GM08714 (cell line): Measurements from ENCODE around the gene TMEM184C.

Experiments
- H3K4me3 ChIP-seq: fragments of 200-500 bp; sonication (Bioruptor generic); 2 replicates; pipeline ENCODE4 v1.5.1; 2014; ENCODE audit warnings: mild to moderate bottlenecking, low read length, inconsistent platforms
- ZNF274 ChIP-seq: IDR thresholded peaks from 2 replicates; pipeline ENCODE4 v1.6.1; 2012; ENCODE audit warnings: mild to moderate bottlenecking, low read depth, low read length

Gene TMEM184C

DNA sequence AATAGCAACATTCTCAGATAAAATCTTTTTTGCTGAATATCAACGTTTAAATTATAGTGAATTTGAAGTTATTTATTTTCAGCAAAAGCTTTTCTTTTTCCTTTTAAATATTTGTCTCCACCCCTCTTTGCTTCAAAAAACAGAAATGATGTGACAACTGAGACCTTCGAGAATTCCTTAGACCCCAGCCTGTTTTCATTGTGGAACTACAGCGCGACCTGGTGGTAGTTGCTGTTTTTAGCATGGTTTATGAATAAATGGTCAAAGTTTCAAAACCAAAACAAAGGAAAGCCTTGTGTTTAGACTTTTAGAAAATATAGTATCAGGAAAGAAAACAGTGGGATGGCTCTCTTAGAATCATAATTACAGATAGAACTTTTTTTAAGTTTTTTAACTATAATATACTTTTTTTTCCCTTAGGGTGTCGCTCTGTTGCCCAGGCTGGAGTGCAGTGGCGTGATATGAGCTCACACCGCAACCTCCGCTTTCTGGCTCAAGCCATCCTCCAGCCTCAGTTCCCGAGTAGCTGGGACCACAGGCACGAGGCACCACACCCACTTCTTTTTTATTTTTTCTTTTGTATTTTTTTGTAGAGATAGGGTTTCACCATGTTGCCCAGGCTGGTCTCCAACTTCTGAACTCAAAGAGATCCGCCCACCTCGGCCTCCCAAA is 26.8 kb upstream of the TMEM184C start:
- TF ChIP-seq ZNF274 = no peak
- H3K4me3 ChIP-seq = no peak overlapping the region

DNA sequence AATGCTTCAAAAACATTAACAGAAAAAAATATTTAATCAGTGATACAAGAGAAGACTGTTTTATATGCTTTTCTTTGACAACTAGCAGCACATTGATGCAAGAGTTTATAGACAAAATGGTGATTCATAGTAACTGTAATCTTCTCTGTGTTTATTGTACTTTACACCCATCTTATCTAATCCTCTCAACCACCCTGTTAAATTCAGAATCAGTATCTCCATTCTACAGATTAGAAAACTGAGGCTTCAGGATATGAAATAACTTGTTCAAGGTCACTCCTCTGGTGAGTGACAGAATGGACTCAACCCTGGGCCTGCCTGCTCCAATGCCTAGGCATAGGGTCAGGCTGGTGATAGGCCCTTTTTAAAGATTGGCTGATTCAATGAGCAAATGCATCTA is 26.1 kb upstream of the TMEM184C start:
- TF ChIP-seq ZNF274 = no peak

DNA sequence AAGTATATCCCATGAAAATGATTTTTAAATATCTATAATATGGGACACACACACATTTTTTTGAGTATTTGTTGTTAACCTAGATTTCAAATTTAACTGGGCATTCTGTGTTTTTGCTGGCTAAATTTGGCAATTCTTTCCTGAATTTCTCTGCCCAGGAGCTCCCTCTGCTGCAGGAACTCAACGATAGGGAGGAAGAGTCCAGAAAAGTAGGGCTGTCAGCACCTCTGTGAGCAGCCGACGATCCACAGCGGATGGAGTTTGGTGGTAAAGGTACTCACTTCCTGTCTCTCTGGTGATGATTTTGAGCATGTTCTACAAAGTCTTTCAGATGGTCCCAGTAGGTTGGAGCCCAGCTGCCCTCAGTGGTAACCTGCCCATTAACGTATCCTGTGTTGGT is 23.1 kb upstream of the TMEM184C start:
- no peak for TF ChIP-seq ZNF274
- H3K4me3 ChIP-seq = no peak overlapping the region

More for the DNA sequence above, 26.1 kb upstream of the TMEM184C start:
- H3K4me3 ChIP-seq = no peak overlapping the region

DNA sequence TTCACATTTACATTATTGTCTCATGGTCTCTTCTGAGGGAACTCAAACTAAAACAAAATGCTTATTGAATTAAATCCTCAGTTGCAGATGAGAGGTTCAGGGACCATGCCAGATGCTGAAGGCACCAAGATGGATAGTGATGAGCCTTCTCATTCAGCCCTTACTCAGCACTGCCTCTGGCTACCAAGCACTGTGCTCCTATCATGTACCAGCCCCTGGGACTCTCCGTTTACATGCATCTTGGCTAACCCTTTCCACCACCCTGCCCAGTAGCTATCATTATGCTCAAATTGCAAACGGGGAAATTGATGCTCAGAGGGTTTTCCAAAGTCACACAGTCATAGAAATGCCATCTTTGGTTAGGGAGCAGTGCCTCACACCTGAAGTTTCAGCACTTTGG is 22.6 kb upstream of the TMEM184C start:
- no peak for TF ChIP-seq ZNF274
- H3K4me3 ChIP-seq = no peak overlapping the region

DNA sequence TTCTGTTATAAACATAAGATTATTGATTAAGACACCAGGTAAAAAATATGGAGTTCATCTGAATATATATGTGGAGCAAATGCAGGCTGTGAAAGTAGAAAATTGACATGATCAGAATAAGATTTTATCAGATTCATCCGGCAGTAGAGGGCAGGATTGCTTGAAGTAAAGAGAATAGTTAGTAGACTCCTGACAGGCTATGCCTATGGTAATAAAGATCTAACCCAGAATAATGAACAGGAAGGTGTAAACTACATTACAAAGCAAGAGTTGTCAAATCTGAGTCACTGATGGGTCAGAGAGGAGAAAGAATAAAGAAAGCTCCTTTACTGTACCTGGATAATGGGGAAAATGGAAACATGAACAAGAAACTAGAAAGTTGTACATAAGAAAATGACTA is 20.8 kb upstream of the TMEM184C start:
- no peak for TF ChIP-seq ZNF274
- no peak overlapping the region for H3K4me3 ChIP-seq

DNA sequence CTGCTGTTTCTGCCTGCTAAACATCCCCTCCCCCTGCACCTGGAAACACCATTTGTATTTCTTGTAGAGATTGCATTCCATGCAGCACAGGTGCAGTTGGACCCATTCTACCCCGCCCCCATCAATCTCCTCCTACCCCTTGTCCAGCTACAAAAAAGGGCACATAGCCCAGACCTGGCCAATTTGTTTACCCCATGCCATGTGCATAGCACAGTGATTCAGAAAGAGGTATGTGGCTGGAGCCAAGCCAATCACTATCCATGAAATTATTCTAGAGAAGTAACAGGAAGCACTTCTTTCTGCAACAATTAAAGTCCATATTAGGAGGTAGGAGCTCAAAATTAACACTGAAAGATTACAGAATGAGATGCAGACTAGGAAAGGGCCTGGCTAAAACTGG is 20.2 kb upstream of the TMEM184C start:
- H3K4me3 ChIP-seq = no peak overlapping the region

DNA sequence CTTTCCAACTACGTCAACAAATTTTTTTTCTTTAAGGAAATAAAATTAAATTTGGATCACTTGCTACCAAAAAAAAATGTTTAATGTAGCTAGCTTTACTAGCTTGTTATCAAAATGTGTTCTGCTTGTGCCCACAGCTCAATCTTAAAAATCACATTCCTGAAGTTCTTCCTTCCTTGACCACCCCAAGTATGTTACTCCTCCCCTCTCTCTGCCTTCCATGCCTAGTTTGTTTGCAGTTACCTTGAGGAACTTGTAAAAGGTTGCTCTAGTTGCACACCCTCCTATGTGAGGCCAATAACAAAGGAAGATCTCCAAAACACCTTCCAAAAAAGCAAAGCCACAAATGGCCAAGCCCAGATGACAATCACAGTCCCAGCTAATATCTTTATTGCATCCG is 19.6 kb upstream of the TMEM184C start:
- TF ChIP-seq ZNF274 = no peak
- H3K4me3 ChIP-seq = no peak overlapping the region

More for the DNA sequence above, 20.2 kb upstream of the TMEM184C start:
- no peak for TF ChIP-seq ZNF274

DNA sequence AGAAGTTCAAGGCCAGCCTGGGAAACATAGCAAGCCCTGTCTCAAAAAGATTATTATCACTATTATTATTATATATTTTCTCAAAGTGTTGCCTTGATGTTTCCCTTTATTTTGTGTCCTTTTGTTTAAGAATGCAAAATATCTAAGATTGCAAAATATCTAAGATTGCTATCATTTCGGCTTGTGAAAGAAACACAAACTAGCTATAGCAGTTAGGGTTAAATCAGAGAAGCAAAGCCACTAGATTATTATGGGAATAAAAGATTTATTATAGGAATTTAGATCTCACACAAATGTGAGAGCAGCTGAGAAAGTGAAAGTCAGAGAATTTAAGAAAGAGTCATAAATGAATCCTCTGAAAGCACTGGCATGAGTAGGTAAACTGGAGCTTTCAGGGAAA is 18.0 kb upstream of the TMEM184C start:
- no peak overlapping the region for H3K4me3 ChIP-seq
- no peak for TF ChIP-seq ZNF274

DNA sequence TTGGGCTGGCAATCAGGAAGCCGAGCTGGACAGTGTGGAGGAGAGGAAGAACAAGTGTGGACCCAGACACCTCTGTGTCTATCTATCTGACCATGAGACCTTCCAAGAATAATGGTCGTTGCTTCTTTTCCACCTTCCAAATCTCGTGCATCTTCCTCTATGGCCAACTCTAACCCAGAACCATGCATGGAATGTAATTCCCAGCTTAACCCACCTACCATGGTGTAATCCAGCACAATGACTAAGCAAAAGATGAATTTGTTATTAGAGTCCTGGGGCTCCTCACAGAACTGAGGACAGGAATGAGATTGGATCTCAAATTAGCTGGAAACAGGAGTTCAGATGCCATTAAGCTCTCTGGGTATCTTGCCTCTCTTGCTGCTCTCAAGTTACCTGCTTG is 17.4 kb upstream of the TMEM184C start:
- no peak overlapping the region for H3K4me3 ChIP-seq
- no peak for TF ChIP-seq ZNF274

DNA sequence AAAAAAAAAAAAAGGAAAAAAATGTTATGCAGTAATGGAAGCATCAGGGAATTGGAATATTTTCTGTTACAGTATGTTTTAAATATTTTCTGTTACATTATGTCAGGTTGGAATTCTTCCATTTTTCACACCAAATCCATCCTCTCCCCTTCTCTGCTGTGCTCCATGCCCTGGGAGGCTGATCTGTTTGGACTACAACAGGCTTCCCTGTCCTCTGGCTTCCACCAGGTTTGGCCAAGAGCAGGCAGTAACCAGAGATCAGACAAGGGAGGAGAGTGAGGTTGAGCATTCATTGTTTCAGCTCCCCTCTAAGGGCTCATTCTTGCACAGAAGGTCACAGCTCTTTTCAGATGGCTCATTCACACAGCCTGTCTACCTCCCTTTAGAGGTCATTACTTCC is 11.7 kb upstream of the TMEM184C start:
- TF ChIP-seq ZNF274 = no peak
- H3K4me3 ChIP-seq = no peak overlapping the region

DNA sequence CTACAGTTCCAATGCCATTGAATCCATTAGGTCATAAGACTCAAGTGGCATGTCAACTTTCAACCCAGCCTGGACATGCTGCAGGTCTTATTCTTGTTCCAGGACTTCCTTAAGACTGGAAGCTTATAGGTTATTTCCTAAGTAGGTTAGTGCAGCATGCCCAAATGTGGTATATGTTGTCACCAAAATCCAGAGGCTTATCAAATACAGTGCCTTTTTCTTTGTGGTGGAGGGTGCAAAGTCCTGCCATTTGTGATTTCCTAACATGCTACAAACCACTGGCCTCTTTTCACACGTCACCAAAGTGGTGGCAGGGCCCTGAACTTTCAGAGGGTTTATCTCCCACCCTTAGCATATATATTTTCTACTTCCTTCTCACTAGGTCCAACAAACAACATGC is 9.7 kb upstream of the TMEM184C start:
- H3K4me3 ChIP-seq = no peak overlapping the region
- TF ChIP-seq ZNF274 = no peak

DNA sequence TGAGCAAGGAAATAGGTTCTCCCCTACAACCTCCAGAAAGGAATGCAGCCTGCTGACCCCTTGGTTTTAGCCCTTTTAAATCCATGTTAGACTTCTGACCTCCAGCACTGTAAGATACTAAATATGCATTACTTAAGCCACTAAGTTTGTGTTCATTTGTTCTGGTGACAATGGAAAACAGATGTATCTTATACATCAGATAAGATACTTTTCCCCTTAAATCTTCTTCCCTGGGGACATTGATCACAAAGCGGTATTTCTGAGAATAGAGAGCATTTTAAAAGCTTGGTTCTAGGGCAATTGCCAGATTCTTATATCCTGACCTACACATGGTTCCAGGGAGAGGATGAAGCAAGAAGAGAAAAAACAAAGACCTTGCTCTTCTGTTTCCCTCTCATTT is 6.5 kb upstream of the TMEM184C start:
- no peak overlapping the region for H3K4me3 ChIP-seq

DNA sequence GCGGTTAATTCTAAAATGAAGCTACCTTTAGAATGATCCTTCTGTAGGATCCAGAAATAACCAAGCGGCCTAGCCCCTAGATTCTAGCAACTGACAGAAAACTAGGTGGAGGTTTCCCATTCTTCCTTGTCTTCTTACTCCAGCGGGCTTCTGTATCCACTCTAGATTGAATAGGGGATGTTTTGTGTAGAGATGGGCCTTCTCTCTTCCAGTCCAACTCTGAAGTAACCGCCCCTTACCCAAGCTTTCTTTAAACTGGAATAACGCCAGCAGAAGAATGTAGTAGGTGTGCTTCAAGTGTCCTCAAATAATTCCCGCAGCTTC is 386 bp upstream of the TMEM184C start:
- peak overlapping the region; percentile 73 for H3K4me3 ChIP-seq
- no peak for TF ChIP-seq ZNF274

More for the DNA sequence above, 6.5 kb upstream of the TMEM184C start:
- TF ChIP-seq ZNF274 = no peak

DNA sequence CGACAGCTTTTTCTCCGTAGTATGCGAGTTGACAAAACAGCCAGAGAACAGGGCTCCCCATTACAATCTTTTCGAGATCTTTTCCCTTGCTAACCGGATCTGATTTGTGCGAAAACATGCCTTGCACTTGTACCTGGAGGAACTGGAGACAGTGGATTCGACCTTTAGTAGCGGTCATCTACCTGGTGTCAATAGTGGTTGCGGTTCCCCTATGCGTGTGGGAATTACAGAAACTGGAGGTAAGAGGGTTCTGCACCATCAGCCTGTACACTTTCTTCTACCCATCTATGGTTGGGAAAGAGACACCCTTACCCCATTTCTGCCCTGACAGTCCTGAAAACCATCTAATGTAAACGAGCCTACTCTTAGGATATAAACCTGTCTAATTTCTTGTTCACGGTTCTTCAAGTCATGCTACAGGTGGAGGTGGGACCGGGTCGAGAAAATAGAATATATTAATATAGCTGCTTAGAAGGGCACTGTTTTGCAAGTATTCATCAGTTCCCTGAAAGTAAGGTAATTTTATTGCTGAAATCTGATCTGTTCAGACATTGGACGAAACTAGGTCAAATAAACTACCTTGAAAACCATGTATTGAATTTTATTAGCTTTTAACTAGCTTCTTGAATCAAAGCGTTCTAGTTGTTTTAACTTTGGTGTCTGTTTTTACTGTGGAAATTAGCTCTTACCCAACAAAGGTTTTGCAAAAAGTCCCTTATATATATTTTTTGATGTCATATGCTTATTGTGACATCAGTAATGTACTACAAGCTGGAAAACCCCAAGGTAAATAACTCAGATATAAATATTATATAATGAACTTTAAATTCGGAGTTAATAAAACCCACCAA is 869 bp downstream of the TMEM184C start:
- H3K4me3 ChIP-seq = peak overlapping the region; percentile 80
- no peak for TF ChIP-seq ZNF274

DNA sequence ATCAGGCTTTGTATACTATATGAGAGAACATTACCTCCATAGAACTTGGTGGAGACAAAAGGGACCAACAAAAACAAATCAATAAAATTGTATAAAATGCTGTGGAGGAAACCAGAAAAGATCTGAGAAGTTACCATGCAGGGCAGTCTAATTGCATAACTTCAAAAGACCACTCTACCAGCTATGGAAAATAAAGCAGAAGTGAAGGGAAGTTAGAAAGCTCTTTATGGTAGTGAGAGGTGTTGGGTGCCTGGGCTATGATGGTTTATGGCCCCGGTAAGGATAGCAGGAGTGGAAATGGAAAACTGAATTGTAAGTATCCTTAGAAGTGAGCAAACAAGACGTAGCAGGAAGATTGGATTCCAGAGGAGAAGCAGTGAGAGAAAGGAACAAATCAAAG is 3.1 kb downstream of the TMEM184C start:
- TF ChIP-seq ZNF274 = no peak
- H3K4me3 ChIP-seq = no peak overlapping the region

DNA sequence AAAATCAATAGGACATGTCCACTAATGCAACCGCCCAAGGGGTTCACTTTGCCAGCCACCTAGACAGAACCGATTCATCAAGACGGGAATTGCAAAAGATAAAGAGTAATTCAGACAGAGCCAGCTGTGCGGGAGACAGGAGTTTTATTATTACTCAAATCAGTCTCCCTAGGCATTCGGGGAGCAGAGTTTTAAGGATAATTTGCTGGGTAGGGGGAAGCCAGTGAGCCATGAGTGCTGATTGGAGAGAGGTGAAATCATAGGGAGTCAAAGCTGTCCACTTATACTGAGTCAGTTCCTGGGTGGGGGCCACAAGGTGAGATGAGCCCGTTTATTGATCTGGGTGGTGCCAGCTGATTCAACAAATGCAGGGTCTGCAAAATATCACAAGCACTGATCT is 8.5 kb downstream of the TMEM184C start:
- no peak overlapping the region for H3K4me3 ChIP-seq
- no peak for TF ChIP-seq ZNF274

DNA sequence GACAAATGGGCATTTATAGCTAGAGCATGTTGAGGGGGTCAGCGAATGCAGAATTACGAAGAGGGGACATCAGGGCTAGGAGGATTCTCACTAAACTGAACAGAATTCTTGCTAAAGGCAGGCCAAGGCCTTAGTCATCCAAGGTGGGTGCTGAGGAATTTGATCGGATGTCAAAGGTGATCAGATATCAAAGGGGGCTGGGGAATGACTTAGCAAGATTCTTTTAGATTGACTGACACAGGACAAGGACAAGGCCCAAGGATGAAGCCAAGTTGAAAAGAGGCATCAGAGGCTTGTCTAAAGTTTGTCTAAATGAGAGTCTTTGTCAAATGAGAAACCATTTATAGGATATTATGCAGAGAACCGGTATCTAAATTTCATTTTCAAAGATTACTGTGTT is 9.7 kb downstream of the TMEM184C start:
- TF ChIP-seq ZNF274 = no peak
- H3K4me3 ChIP-seq = no peak overlapping the region
